ENCODE measurements around the gene GGNBP2.
"Not testable (repeated sequence)": the region's sequence is repeated elsewhere in the genome, so short reads cannot be mapped to it uniquely, and the experiment has no call there.

Gene GGNBP2

GRCh38 chr17:36602924-36603384 is 58.2 kb downstream of the GGNBP2 start:
- peak; percentile 40 for DNase-seq

- DNase-seq: not testable (repeated sequence)
These were observed 60.3 kb downstream of the GGNBP2 start for GRCh38 chr17:36605028-36605427.

GRCh38 chr17:36608280-36608679 is 63.6 kb downstream of the GGNBP2 start:
- no peak for DNase-seq

- DNase-seq: peak; percentile 12
These were observed 64.2 kb downstream of the GGNBP2 start for GRCh38 chr17:36608794-36609497.

- DNase-seq: no peak
These were observed 64.8 kb downstream of the GGNBP2 start for GRCh38 chr17:36609498-36609862.

- no peak for DNase-seq
These were observed 65.8 kb downstream of the GGNBP2 start for GRCh38 chr17:36610474-36610873.

- DNase-seq: peak; percentile 74
These were observed 66.8 kb downstream of the GGNBP2 start for GRCh38 chr17:36611345-36612072.

- DNase-seq: no peak
These were observed 67.6 kb downstream of the GGNBP2 start for GRCh38 chr17:36612323-36612722.

GRCh38 chr17:36613155-36613554 is 68.4 kb downstream of the GGNBP2 start:
- DNase-seq: no peak

- DNase-seq: no peak
These were observed 69.4 kb downstream of the GGNBP2 start for GRCh38 chr17:36614081-36614480.

GRCh38 chr17:36614933-36615332 is 70.2 kb downstream of the GGNBP2 start:
- no peak for DNase-seq

- no peak for DNase-seq
These were observed 71.6 kb downstream of the GGNBP2 start for GRCh38 chr17:36616061-36617029.

- DNase-seq: no peak
These were observed 73.1 kb downstream of the GGNBP2 start for GRCh38 chr17:36617773-36618172.

GRCh38 chr17:36623281-36623680 is 78.6 kb downstream of the GGNBP2 start:
- no peak for DNase-seq

GRCh38 chr17:36625188-36625587 is 80.5 kb downstream of the GGNBP2 start:
- DNase-seq: no peak

- no peak for DNase-seq
These were observed 82.4 kb downstream of the GGNBP2 start for GRCh38 chr17:36627101-36627500.

- no peak for DNase-seq
These were observed 83.9 kb downstream of the GGNBP2 start for GRCh38 chr17:36628576-36628975.

GRCh38 chr17:36629252-36629847 is 84.6 kb downstream of the GGNBP2 start:
- peak; percentile 55 for DNase-seq

GRCh38 chr17:36629970-36630502 is 85.3 kb downstream of the GGNBP2 start:
- DNase-seq: no peak

GRCh38 chr17:36631022-36631421 is 86.3 kb downstream of the GGNBP2 start:
- DNase-seq: no peak

GRCh38 chr17:36632916-36633771 is 88.4 kb downstream of the GGNBP2 start:
- DNase-seq: no peak
